Stimulated activated CD8-positive, alpha-beta memory T cell treated with anti-CD3 and anti-CD28 coated beads, Interleukin-12 subunit alpha, Interleukin-12 subunit beta, amount 100 ng/mL, for 24 hours (primary cell): ENCODE data around the gene PTPRN2.
"Not testable (repeated sequence)": the region's sequence is repeated elsewhere in the genome, so short reads cannot be mapped to it uniquely, and the experiment has no call there.

Experiments
- DNase-seq: peaks from one replicate; pipeline ENCODE4 v3.0.0-alpha.2; 2020; ENCODE audit errors: extremely low read depth

PTPRN2 gene

DNA sequence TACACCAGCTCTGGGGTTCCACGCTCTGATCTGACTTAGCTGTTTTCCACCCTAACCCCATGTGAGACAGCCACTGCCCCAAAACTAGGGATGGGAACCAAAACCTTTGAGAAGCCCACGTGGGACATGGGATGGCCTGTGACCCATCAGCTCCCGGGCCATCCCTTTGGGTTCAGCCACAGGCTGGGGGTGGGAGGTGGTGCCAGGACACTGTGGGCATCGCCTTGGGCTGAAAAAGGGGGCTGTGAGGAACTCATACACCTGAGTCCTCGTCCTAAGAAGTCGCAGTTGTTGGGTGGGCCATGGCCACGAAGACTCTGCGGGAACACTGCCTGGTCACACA is 871.7 kb downstream of the PTPRN2 start:
- no peak for DNase-seq

DNA sequence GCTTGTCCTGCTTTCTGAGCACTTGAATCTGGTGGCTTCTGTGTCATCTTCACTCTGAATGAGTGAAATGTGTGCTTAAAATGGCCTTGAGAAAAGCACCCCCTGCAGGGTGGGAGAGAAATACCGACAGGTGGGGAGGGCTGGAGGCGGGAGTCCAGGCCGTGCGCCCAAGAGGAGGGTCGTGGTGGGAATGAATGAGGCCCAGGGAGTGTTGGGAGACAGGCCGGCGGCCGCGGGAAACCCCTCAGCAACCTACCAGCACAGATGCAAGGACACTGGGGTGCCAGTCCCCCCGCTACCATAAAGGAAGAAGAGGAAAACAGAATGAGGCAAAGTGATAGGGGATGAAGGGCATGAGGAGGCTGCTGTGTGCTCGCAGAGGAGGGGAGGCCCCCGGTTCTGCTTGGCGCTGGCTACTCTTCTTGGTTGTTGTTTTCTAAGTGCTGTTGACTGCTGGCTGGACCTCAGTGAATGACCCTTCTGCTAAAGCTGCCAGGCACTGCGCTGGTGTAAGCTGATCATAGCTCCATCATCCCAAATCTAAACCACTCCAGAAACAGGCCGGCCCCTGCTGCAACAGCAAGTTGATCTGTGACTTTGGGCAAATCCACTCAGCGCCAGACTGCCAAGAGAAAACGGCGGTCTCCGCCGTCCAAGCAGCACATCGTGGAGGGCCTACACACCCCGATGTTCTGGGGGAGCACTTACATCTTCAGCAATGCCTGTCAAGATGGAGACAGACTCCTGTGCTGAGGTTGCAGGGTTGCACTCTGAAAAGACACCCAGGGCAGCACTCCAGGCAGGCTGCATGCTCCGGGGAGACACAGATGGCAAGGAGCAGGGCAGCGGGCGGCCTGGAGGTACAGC is 872.3 kb downstream of the PTPRN2 start:
- no peak for DNase-seq

DNA sequence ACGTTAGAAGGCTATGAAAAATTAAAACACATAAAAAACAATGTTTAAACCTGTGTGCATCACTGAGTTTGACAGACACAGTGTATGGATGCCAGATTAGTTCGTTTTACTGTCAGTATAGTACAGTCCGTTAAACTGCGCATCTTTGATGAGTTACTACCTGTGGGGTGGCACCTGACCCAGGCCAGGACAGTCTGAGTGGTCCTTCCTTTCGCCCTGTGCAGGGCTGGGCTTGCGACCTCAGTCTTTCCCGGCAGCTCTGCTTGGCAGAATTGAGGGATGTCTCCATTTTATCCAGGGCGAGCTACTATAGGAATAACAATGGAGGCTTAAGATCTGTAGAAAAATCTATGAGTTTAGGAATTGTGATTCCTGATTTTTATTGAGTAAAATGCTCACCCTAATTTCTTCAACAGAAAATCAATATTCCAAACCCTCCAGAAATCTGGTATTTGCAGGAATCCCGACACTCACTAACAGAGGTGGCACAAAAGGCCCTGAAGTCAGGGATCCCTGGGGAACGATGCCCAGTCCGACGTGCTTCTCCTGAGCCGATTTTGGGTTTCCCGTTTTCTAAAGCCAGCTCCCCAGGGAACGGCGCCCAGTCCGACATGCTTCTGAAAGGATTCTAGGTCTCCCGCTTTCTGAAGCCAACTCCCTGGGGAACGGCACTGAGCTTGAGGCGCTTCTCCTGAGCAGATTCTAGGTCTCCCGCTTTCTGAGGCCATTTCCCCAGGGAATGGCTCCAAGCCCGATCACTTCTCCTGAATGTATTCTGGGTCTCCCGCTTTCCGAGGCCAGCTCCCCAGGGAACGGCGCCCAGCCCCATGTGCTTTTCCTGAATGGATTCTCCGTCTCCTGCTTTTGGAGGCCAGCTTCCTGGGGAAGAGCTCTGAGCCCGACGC is 873.2 kb downstream of the PTPRN2 start:
- DNase-seq, result no peak

DNA sequence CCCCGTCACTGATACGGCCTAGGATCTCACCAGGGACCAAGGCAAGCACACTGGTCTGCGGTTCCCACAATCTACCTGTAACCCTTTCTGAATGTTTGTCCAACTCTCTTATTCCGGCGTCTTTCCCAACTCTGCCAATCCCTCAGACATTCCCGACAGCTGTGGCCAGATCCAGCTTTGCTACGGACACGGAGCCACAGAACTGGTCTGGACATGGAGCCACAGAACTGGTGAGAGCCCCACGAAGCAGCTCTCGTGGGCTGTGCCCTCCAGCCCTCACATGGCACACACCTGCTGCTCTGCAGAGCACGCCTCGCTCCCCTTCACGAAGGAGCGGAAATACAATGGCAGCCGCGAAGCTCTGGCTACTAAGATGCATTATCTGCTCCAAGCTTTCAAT is 874.0 kb downstream of the PTPRN2 start:
- DNase-seq, result no peak

DNA sequence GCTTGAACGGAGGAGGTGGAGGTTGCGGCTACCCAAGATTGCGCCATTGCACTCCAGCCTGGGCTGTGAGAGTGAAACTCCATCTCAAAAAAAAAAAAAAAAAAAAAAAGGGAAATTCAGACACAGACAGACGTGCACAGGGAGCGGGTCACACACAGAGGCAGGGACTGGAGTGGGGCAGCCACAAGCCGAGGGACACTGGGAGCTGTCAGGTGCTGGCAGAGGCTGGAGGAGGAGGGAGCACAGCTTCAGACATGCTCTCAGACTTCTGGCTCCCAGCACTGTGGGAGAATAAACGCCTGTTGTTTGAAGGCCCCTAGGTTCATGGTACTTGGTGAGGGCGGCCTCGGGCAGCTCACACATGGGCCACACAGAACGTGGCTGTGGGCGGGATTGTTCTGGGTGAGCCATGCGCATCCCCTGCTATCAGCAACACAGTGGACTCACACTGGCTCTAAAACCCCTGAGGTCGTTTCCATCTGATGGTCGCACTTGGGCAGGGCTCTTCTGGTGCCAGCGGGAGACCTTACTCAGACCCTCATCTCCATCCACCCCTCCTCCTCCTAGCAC is 874.9 kb downstream of the PTPRN2 start:
- DNase-seq, result no peak

DNA sequence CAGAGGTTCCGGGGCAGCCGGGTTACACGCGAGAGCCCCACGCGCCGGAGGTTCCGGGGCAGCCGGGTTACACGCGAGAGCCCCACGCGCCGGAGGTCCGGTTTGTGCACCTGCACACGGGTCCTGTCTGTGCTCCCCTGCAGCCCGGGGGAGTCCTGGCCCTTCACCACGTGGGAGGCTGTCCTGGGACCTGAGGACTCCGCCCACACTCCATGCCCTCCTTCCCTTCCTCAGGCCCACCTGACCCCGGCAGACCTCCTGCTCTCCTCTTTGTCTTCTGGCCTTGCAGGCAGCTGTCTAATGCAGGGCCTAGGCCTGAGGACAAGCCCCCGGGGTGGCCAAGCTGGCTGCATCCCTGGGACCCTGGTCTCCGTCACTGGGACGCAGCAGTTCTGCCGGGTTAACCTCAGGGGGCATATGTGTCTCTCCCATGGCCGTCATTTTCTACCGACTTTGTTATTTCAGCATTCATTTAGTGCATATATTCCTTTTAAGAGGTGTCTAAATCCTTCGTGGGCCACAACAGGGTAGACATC is 876.2 kb downstream of the PTPRN2 start:
- no peak for DNase-seq

DNA sequence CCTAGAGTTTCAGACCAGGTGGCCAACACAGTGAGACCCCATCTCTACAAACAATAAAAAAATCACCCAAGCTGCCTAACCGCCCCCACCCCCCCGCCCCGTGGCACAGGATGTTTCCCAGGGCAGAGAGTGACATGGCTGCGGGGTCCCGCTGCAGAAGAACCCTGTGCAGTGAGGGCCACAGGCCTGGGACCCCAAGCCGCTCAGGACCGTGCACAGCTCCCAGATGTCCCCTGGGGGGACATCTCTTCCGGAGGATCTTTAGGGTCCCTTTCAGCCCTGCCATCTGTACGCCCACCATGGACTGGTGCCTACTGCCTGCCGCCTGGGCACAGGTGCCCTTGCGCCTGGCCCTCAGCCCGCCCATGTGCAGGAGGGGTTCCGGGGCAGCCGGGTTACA is 877.2 kb downstream of the PTPRN2 start:
- DNase-seq, result no peak

DNA sequence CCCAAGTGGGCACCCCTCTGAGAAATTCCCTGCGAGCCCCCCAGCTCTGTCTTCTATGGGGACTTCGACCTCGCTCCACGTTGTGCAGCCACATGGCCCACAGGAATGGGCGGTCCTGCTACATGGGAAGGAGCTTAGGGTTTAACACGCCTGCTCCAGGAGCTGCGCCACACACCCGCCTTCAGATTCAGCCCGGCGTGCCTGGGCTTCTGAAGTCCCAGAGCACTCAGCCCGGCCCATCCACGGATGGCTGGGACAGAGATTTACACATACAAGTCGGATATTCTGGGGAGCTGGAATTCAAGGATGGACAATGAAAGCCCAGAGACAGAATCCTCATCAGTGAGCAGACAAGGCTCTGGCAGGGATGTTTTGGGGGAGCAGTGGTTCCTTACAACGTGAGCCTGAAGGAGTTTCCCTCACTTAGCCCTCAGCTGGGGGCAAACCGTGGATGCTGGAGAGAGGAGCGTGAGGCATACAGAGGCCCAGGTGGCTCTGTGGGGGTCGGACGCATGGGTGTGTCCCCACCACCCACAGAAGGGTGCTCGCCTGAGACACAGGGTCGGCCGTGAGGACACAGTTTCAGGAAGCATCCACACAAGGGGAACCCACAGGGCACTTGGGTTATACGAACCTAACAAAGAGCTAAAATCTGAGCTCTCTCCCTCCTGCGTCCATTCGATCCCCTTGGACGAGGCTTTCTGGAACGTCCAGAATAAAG is 877.9 kb downstream of the PTPRN2 start:
- DNase-seq, result no peak

DNA sequence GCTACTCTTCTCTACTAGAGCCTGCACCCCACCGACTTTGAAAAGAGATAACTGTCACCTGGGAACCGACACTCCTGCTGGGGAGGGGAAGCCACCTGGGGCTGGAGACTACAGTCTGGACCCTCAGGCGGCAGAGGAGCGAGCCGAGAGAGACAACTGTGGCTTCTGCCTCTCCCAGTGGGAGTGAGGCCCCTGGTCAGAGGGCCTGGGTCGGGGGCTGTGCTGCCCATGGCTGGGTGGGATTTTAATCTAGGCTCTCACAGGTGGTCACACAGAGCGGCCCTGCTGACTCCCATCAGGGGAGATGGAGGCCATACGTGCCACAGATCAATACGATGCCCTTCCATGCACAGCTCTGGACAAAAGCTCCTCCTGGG is 878.7 kb downstream of the PTPRN2 start:
- no peak for DNase-seq

DNA sequence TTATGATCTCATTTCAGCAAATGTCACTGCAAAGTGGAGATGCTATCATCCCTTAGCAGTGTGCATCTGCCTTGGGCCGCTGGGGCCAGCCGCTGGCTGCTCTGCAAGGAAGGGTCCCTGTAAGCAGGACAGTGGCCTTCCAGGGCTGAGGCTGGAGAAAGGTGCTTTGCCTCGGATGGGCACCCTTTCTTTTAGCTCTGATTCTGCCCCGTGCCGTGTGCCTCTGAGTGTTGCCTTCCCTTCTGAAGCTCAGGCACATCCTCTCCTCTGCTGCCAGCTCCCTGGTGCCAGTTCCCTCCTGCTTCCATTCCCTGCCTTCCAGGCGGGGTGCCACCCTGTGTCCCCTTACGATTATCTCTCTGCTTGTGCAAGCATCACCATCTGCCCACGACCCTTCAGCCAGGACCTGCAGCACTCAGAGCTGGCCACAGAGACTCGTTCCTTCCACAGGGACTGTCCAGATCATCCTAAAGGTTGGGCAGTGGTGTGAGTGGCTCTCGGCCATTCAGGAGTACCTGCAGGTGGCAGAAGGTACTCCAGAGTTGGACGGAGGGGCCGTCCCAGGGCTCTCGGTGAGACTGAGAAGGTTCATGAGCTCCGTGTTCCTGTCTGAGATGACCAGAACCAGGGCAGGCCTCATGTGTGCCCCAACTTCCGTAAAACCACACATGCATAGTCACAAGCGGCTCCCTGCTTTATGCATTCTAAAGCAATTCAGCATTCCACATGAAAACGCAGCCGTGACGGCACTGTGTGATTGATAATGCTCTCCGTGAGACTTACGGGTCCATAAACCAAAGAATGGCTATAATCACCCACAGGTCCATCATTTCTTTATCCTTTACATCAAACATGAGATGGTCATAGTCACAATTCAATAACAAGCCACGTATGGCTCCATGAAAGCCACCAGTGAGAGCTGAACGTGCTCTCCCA is 879.4 kb downstream of the PTPRN2 start:
- no peak for DNase-seq

DNA sequence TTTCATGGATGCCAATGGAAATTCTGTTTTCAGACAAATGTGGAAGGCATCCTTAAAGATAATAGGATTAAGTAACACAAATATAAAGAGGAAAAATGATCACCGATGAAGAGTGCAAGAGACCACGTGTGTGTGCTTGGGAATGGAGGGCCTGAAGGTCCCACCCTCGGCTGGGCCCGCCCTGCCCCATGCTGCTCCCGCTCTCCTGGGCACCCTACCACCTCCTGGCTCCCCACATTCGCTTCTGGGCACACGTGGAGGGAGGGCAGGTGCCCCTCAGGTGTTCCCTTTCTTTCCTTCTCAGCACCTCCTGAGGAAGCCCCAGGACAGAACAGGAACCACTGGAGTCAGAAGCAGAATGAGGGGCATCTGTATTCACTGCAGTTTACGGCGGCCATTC is 883.3 kb downstream of the PTPRN2 start:
- DNase-seq, result no peak

DNA sequence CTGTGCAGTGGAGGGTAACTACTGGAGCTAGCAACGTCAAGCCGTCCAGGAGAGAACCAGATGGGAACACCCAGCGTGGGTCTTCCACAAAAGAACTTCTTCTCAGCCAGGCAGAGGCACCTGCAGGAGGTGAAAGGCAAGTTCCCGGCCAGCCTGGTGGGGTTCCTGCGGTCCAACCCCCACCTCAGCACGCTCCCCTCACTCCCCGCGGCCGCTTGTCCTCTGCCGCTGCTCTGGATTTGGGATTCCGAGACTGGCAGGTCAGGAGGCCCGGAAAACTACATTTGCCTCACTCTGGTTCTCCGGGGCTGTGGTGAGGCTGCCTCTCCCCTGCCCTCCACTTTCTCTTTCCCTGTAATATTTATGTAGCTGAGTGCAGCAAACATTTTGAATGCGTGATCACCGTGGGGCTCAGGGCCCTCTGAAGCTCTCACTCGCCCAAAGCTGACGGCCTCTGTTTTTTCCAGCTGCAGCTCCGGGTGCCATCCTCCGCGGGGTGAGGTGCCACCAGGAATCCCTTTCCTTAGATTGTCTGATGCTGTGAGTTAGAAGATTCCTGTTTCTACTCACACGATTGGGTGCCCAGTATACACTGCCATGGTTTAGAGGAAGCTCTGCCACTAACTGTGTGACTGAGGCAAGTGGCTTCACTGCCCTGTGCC is 884.0 kb downstream of the PTPRN2 start:
- no peak for DNase-seq

DNA sequence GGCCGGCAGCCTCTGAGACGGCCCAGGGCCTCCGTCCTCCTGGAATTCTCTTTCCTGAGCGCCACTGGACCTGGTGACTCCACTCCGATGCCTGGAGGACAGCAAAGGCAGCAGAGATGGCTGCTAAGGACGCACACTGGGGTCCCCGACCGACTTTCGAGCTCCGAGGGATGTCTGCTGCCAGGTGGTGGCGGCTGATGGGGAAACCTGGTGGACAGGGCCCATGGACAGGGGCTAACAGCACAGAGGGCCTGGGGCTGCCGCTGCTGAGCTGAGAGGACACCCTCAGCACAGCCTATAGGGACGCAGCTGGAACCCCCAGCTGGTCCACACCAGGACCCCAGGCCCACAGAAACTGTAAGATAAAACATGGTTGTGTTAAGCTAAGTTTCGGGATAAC is 884.5 kb downstream of the PTPRN2 start:
- no peak for DNase-seq

DNA sequence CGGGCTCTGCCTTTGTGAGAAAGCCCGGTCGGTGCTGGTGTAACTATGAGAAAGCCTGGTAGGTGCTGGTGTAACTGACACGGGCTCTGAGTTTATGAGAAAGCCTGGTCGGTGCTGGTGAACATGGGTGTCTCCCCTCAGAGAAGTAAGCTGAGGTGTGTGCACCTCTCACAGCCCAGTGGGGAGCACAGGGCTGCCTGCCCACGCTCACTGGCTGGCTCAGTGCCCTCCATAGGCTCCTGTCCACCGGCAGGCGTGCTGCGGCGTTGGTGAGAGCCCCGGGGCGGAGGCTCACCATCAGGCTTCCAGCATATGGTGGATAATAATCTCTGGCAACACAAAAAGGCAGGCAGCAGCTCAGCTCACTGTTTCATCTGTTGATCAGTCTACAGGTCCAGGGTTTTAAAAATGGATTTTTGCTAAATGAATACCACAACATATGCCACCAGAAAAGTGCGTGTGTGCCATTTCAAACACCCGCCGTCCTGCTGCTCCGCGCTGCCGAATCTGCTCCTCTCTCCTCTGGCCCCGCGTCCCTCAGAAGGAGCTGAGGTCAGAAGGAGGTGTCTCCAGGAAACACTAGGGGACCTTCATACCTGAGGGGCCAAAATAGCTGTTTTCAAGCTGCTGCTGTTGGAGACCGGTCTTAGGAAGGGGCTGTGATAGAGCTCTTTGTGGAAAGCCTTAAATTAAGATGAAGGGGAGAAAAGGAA is 885.2 kb downstream of the PTPRN2 start:
- DNase-seq, result no peak

DNA sequence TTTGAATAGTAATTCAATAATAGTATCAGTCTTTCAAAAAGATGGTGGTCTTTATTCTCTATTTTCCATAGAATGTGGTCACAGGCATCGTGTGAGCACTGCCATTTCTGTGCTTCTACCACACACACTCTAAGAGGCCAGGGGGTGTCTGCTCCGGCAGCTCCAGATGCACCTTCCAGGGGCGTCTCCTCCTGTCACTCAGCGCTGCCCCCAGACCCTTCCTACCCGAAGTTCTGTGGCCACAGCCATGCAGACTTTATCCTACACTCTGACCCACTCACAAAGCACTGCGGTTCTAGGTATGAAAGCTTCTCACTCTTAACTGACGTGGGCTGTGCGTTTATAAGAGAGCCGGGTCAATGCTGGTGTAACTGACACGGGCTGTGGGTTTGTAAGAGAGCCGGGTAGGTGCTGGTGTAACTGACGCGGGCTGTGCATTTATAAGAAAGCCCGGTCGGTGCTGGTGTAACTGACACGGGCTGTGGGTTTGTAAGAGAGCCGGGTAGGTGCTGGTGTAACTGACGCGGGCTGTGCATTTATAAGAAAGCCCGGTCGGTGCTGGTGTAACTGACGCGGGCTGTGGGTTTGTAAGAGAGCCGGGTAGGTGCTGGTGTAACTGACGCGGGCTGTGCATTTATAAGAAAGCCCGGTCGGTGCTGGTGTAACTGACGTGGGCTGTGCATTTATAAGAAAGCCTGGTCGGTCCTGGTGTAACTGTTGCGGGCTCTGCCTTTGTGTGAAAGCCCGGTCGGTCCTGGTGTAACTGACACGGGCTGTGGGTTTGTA is 886.0 kb downstream of the PTPRN2 start:
- DNase-seq, result not testable (repeated sequence)

DNA sequence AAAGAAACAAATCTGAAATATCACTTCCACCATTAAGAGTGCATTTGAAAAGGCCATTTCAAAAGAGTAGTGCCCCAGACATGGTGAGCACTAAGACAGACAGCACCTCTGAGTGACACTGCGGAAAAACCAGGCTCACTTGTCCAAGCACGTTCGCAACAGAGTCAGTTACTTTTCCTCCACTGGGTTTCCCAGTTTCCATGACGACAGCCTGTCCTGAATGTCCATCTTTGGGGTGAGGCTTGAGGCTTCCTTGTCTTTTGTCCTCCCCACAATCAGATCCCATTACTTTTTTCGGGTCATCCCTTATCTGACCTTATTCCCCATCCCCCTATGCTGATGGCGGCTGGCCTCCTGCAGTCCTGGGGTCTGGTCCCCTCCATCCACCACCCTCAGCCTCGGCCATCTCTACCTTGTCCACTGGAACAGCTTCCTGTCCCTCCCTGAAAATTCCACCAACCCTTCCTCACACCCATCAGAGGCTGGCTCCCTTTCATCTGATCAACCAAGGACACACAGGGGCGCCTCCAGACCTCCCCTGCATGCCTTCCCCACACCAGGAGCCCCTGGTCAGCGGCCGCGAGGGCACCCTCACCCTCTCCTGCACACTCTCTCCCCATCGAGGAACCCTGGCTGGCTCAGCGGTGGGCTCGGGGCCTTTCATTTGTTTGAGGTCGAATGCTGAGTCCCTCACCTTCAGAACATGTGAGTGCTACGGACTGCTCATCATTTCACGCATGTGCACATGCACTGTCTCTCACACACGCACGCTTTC is 887.2 kb downstream of the PTPRN2 start:
- DNase-seq, result no peak

DNA sequence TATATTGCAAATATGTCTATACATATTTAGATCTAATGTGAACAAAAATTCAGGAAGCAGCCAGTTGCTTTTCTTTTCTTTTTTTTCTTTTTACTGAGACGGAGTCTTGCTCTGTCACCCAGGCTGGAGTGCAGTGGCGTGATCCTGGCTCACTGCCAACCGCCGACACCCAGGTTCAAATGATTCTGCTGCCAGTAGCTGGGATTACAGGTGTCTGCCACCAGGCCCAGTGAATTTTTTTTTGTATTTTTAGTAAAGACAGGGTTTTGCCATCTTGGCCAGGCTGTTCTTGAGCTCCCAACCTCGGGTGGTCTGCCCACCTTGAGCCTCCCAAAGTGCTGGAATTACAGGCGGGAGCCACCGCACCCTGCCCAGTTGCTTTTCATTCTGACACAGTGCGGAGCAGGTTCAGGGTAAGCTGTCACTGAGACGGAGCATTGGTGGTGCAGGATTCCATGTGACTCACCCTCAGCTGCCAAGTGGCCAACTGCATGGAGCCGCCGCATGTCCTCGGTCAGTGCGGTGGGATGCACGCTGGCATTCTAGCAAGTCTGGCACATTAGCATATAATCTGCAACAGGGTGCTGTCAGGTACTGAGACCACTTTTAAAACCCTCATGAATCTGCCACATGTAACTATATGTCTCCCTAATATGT is 888.1 kb downstream of the PTPRN2 start:
- no peak for DNase-seq
